ENCODE measurements around the gene NWD2. TPM values are rescaled to one million over a fixed set of nuclear protein-coding genes. Genes with fewer than 3 reads are reported as not detected.
"Not testable (repeated sequence)": the region's sequence is repeated elsewhere in the genome, so short reads cannot be mapped to it uniquely, and the experiment has no call there.

Gene NWD2
- total RNA-seq (2014; rRNA removed; shearing (Covaris generic)): 0.03 TPM in 1 of 2 replicates, not detected in the other

DNA sequence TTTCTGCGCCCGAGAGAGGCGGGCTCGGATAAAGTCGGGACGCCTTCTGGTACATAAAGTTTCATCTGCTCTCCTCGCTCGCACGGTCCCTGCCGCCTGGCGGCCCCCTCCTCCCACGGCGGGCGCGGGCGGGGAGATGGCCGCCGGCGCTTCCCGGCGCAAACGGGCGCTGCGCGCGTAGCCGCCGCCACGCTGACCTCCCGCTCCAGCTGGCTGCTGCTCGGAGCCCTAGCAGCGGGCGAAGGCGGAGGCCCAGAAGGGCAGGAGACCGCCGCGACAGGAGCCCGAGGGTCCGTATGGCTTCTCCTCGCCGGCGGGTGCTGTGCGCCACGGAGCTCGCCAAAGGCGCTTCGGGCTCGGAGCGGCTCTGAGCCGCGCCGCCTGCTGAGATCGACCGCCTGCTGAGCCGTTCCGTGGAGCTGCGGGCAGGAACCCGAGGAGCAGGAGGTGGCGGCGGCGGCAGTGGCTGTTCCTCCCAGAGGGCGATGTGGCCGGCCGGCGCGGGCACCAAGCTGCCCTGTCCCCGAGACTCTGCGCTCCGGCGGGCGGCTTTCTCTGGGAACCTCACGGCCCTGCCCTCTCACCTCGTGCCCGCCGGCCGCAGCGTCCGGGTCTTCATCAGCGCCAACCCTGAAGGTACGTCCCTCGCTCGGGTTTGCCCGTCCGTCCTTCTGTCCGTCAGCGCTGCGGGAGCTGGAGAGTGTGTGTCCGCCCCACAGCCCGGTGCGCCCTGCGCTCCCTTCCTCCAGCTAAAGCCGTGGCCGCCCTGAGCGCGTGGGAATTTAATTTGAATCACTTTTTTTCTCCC, at the start of gene NWD2:
Gene NWD2, plus strand, starts transcription at position 161 of the 808 bp plus-strand sequence. Its CDS starts 325 bp downstream, at position 486.
- DNase-seq: peak; percentile 79

GRCh38 chr4:37197899-37198298, 46.6 kb upstream of the NWD2 start:
- H3K36me3 ChIP-seq (replicated peaks; ENCODE audit: control insufficient read depth, insufficient read depth, low read length): no peaks in the 10 kb centered on the region
- no peak for DNase-seq
- H3K27me3 ChIP-seq (ENCODE audit: control insufficient read depth, insufficient read depth, low read length): no peaks in the 10 kb centered on the region
- H3K4me3 ChIP-seq (ENCODE audit: insufficient read depth, low read depth, low read length): no peak overlapping the region

More for the DNA sequence above, at the start of gene NWD2:
- H3K36me3 ChIP-seq (replicated peaks; ENCODE audit: control insufficient read depth, insufficient read depth, low read length): no peaks in the 10 kb centered on the region
- H3K27me3 ChIP-seq (ENCODE audit: control insufficient read depth, insufficient read depth, low read length): peaks cover 66% of the 10 kb centered on the region
- peak within 1 kb of the TSS; percentile 51 for H3K4me3 ChIP-seq (ENCODE audit: insufficient read depth, low read depth, low read length)

DNA sequence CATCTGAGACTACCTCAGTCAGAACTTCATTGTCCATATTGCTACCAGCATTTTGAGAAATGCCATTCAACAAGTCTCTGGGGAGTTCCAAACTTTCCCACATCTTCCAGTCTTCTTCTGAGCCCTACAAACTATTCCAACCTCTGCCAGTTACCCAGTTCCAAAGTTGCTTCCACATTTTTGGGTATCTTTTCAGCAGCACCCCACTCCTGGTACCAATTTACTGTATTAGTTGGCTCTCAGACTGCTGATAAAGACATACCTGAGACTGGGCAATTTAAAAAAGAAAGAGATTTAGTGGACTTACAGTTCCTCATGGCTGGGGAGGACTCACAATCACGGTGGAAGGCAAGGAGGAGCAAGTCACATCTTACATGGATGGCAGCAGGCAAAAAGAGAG, 39.8 kb upstream of the NWD2 start:
- not testable (repeated sequence) for H3K27me3 ChIP-seq (ENCODE audit: control insufficient read depth, insufficient read depth, low read length); H3K36me3 ChIP-seq (replicated peaks; ENCODE audit: control insufficient read depth, insufficient read depth, low read length); DNase-seq; H3K4me3 ChIP-seq (ENCODE audit: insufficient read depth, low read depth, low read length)

- no peaks in the 10 kb centered on the region for H3K36me3 ChIP-seq (replicated peaks; ENCODE audit: control insufficient read depth, insufficient read depth, low read length)
- DNase-seq: no peak
- H3K4me3 ChIP-seq (ENCODE audit: insufficient read depth, low read depth, low read length): no peak overlapping the region
- no peaks in the 10 kb centered on the region for H3K27me3 ChIP-seq (ENCODE audit: control insufficient read depth, insufficient read depth, low read length)
These were observed 28.3 kb upstream of the NWD2 start for GRCh38 chr4:37216209-37216608.

DNA sequence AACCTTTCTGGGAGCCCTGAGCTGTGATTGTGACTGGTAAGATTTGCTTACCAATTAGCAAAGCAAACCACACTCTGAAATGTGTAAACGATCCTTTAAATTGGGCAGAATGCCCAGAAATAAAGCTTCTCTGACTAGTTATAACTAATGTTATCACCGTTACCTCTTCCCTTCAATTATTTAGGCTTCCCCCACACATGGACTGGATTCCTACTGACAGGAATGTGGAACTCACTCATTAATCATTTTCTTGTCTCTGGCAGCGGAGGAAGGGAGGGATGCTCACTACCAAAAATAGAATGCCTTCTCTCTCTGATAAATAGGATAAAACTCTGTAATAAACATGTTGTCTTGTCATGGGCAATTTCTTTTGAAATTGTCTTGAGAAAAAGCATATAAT, 25.3 kb upstream of the NWD2 start:
- Histone ChIP-seq H3K27me3 (ENCODE audit: control insufficient read depth, insufficient read depth, low read length) (no peaks in the 10 kb centered on the region), H3K4me3 (ENCODE audit: insufficient read depth, low read depth, low read length) (no peak overlapping the region), H3K36me3 (replicated peaks; ENCODE audit: control insufficient read depth, insufficient read depth, low read length) (no peaks in the 10 kb centered on the region)
- DNase-seq: no peak

- Histone ChIP-seq H3K27me3 (ENCODE audit: control insufficient read depth, insufficient read depth, low read length) (no peaks in the 10 kb centered on the region), H3K4me3 (ENCODE audit: insufficient read depth, low read depth, low read length) (no peak overlapping the region), H3K36me3 (replicated peaks; ENCODE audit: control insufficient read depth, insufficient read depth, low read length) (no peaks in the 10 kb centered on the region)
- DNase-seq: no peak
These were observed 24.6 kb upstream of the NWD2 start for GRCh38 chr4:37219990-37220389.

GRCh38 chr4:37220685-37221084, 23.9 kb upstream of the NWD2 start:
- H3K36me3 ChIP-seq (replicated peaks; ENCODE audit: control insufficient read depth, insufficient read depth, low read length): no peaks in the 10 kb centered on the region
- DNase-seq: no peak
- H3K27me3 ChIP-seq (ENCODE audit: control insufficient read depth, insufficient read depth, low read length): no peaks in the 10 kb centered on the region
- no peak overlapping the region for H3K4me3 ChIP-seq (ENCODE audit: insufficient read depth, low read depth, low read length)

DNA sequence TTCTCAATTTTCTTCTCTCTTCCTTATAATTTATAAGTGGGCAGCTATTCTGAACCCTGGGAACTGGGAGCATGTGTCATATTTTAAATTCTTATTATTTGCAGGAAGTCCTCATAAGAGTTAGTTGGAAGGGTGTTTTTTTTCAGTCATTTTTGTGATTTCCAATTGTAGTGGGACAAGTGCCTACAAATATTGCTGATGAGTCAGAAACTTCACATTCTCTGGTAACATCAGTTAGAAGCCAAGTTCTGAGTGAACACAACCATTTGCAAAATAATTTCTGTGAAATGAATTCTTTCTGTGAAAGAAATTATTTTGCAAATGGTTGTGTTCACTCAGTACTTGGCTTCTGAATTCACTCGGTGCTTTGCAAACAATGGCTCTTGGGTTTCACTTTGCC, 20.8 kb upstream of the NWD2 start:
- Histone ChIP-seq H3K4me3 (ENCODE audit: insufficient read depth, low read depth, low read length) (no peak overlapping the region), H3K27me3 (ENCODE audit: control insufficient read depth, insufficient read depth, low read length) (no peaks in the 10 kb centered on the region), H3K36me3 (replicated peaks; ENCODE audit: control insufficient read depth, insufficient read depth, low read length) (no peaks in the 10 kb centered on the region)
- no peak for DNase-seq

- Histone ChIP-seq H3K27me3 (ENCODE audit: control insufficient read depth, insufficient read depth, low read length) (no peaks in the 10 kb centered on the region), H3K4me3 (ENCODE audit: insufficient read depth, low read depth, low read length) (no peak overlapping the region), H3K36me3 (replicated peaks; ENCODE audit: control insufficient read depth, insufficient read depth, low read length) (no peaks in the 10 kb centered on the region)
- DNase-seq: no peak
These were observed 19.7 kb upstream of the NWD2 start for GRCh38 chr4:37224854-37225253.

- Histone ChIP-seq H3K27me3 (ENCODE audit: control insufficient read depth, insufficient read depth, low read length) (no peaks in the 10 kb centered on the region), H3K4me3 (ENCODE audit: insufficient read depth, low read depth, low read length) (no peak overlapping the region), H3K36me3 (replicated peaks; ENCODE audit: control insufficient read depth, insufficient read depth, low read length) (no peaks in the 10 kb centered on the region)
- no peak for DNase-seq
These were observed 18.8 kb upstream of the NWD2 start for GRCh38 chr4:37225778-37226177.

DNA sequence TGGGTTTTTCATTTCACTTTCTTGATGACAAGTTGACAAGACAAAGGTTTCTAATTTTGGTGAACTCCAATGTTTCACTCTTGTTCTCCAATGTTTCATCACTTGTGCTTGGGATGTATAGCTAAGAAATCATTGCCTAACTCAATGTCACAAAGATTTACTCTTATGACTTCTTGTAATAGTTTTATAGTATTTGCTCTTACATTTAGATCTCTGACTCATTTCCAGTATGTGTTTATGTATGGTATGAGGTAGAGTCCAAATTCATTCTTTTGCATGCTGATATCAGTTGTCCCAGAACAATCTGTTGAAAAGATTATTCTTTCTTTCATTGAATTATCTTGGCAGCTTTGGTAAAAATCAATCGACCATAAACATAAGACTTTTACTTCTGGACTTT, 12.2 kb upstream of the NWD2 start:
- Histone ChIP-seq H3K36me3 (replicated peaks; ENCODE audit: control insufficient read depth, insufficient read depth, low read length) (no peaks in the 10 kb centered on the region), H3K27me3 (ENCODE audit: control insufficient read depth, insufficient read depth, low read length) (no peaks in the 10 kb centered on the region), H3K4me3 (ENCODE audit: insufficient read depth, low read depth, low read length) (no peak overlapping the region)
- DNase-seq: no peak

DNA sequence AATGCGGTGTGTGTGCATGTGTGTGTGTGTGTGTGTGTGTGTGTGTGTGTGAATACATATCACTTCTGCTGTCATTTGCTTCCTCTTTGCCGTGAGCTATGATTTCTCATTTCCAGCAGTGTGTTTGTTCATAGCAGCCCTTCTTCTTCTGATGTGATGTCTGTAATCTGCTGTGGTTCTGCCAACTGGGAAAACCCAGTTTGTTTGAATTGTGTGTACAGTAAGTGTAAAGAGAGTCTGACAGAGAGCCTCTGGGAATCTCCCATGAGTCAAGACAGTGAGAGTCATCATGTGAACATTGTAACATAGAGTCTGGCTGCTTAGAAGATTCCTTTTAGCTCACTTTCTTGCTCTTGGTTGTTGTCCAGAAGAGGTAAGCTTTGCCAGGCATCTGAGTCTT, 8.4 kb upstream of the NWD2 start:
- Histone ChIP-seq H3K27me3 (ENCODE audit: control insufficient read depth, insufficient read depth, low read length) (peaks cover 5% of the 10 kb centered on the region), H3K4me3 (ENCODE audit: insufficient read depth, low read depth, low read length) (no peak overlapping the region), H3K36me3 (replicated peaks; ENCODE audit: control insufficient read depth, insufficient read depth, low read length) (no peaks in the 10 kb centered on the region)
- no peak for DNase-seq

- DNase-seq: no peak
- Histone ChIP-seq H3K4me3 (ENCODE audit: insufficient read depth, low read depth, low read length) (no peak overlapping the region), H3K36me3 (replicated peaks; ENCODE audit: control insufficient read depth, insufficient read depth, low read length) (no peaks in the 10 kb centered on the region), H3K27me3 (ENCODE audit: control insufficient read depth, insufficient read depth, low read length) (peaks cover 55% of the 10 kb centered on the region)
These were observed 2.9 kb upstream of the NWD2 start for GRCh38 chr4:37241647-37242046.

DNA sequence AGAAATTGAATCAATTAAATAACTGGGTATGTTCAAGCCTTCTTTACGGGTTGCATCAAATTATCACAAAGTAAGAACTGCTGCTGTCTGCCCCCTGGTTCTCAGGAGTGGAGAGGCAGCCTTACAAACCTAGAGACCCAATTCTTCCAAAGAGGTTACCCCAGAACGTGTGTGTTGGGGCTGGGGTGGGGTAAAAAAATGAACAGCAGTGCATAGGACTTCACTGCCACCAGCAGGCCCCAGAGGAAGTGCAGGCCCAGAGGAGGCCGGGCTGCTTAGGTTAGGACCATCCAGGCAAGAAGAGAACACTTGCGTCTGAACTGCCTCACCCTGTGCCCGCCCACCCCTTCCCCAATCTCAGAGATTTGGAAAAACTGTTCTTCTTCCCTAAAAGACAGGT, 1.5 kb upstream of the NWD2 start:
- Histone ChIP-seq H3K27me3 (ENCODE audit: control insufficient read depth, insufficient read depth, low read length) (peaks cover 64% of the 10 kb centered on the region), H3K36me3 (replicated peaks; ENCODE audit: control insufficient read depth, insufficient read depth, low read length) (no peaks in the 10 kb centered on the region), H3K4me3 (ENCODE audit: insufficient read depth, low read depth, low read length) (no peak overlapping the region)
- DNase-seq: peak; percentile 57

- Histone ChIP-seq H3K27me3 (ENCODE audit: control insufficient read depth, insufficient read depth, low read length) (peaks cover 66% of the 10 kb centered on the region), H3K4me3 (ENCODE audit: insufficient read depth, low read depth, low read length) (peak overlapping the region; percentile 51), H3K36me3 (replicated peaks; ENCODE audit: control insufficient read depth, insufficient read depth, low read length) (no peaks in the 10 kb centered on the region)
- peak; percentile 90 for DNase-seq
These were observed 591 bp upstream of the NWD2 start for GRCh38 chr4:37243722-37244582.

Measured in H7 (cell line).